HCT116 (cell line): ENCODE measurements around the gene PTDSS2. TPM values are rescaled to one million over a fixed set of nuclear protein-coding genes. Genes with fewer than 3 reads are reported as not detected.
"Not testable (repeated sequence)": the region's sequence is repeated elsewhere in the genome, so short reads cannot be mapped to it uniquely, and the experiment has no call there.

Experiments
- ATAC-seq: fragments of 200-7000 bp; cut with Tn5 transposase; 2 replicates; pipeline ENCODE4 v1.9.1; 2020; ENCODE audit warnings: mild to moderate bottlenecking, moderate library complexity
- BruUV-seq: library from RNA; stranded (reverse); fragments of 400-500 nt; replicated peaks from 2 replicates; lab custom pipeline; 2021; lab: Mats Ljungman, UMichigan
- CTCF ChIA-PET: fragments of 300-600 bp; sonication (Branson Sonifier 250); formaldehyde crosslinking; loops from one replicate; lab custom pipeline; 2021; ENCODE audit warnings: antibody characterized with exemption; lab: Charles Lee
- POLR2A ChIA-PET: fragments of 300-600, 350-600 bp; sonication (Branson Sonifier 250); formaldehyde crosslinking; loops from one replicate; lab custom pipeline; 2021; ENCODE audit warnings: antibody characterized with exemption; lab: Charles Lee
- RAD21 ChIA-PET, 2 experiments: fragments of 300-600 bp; sonication (Branson Sonifier 250); formaldehyde crosslinking; loops; one replicate each; lab custom pipeline; 2023; ENCODE audit warnings: low total read pairs in 2 of 2; ENCODE audit not compliant: uncharacterized antibody in 2 of 2, unreplicated experiment in 2 of 2, low non-redundant PET in 1 of 2; lab: Charles Lee
- DNase-seq: peaks from one replicate; pipeline ENCODE4 v3.0.0-alpha.2; 2010; ENCODE audit warnings: low read depth, low spot score
- H2AFZ ChIP-seq: fragments of 200-600 bp; shearing (Covaris generic), sonication (generic); 2 replicates; pipeline ENCODE4 v1.6.1; 2017; ENCODE audit warnings: low read depth, mixed run types, mixed read lengths, antibody characterized with exemption, low read length; ENCODE audit not compliant: poor library complexity, severe bottlenecking
- H3K27ac ChIP-seq: 2 replicates; pipeline ENCODE4 v1.5.1; 2012; ENCODE audit warnings: low read depth, low read length
- H3K27me3 ChIP-seq: fragments of 200-600 bp; sonication (generic); 2 replicates; pipeline ENCODE4 v1.6.1; 2016; ENCODE audit warnings: mixed run types, low read length, mixed read lengths; ENCODE audit not compliant: insufficient read depth
- H3K36me3 ChIP-seq, 2 experiments: fragments of 200-500 bp in 1 of 2; fragments of 200-600 bp in 1 of 2; sonication (Bioruptor generic) in 1 of 2; sonication (generic) in 1 of 2; 2 replicates each; pipeline versions ENCODE4 v1.5.1 to v1.6.1; 2014 to 2016; ENCODE audit warnings: low read length in 2 of 2, inconsistent platforms in 1 of 2, mixed read lengths in 1 of 2, mixed run types in 1 of 2; ENCODE audit not compliant: insufficient read depth in 2 of 2, control insufficient read depth in 1 of 2
- H3K4me1 ChIP-seq, 2 experiments: fragments of 200-600 bp in 1 of 2; sonication (generic) in 1 of 2; 2 replicates each; pipeline versions ENCODE4 v1.5.1 to v1.6.1; 2012 to 2017; ENCODE audit warnings: low read length in 2 of 2, inconsistent platforms in 1 of 2, mild to moderate bottlenecking in 1 of 2, mixed read lengths in 1 of 2, mixed run types in 1 of 2, moderate library complexity in 1 of 2; ENCODE audit not compliant: insufficient read depth in 2 of 2, control insufficient read depth in 1 of 2
- H3K4me2 ChIP-seq: fragments of 200-600 bp; sonication (generic); 2 replicates; pipeline ENCODE4 v1.6.1; 2017; ENCODE audit warnings: mixed run types, low read length, mixed read lengths
- H3K4me3 ChIP-seq, 2 experiments: fragments of 200-600 bp in 1 of 2; sonication (generic) in 1 of 2; replicated peaks in 1 of 2; 2 replicates each; pipeline ENCODE4 v1.5.1; 2011 to 2016; ENCODE audit warnings: low read length in 2 of 2, control low read depth in 1 of 2, low read depth in 1 of 2, mild to moderate bottlenecking in 1 of 2, mixed read lengths in 1 of 2, mixed run types in 1 of 2
- H3K79me2 ChIP-seq: fragments of 200-600 bp; sonication (generic); 2 replicates; pipeline ENCODE4 v1.6.1; 2017; ENCODE audit warnings: mild to moderate bottlenecking, mixed run types, low read length, moderate library complexity, mixed read lengths; ENCODE audit not compliant: insufficient read depth
- H3K9ac ChIP-seq: fragments of 200-600 bp; sonication (generic); 2 replicates; pipeline ENCODE4 v1.6.1; 2016; ENCODE audit warnings: low read length, mixed read lengths
- H3K9me2 ChIP-seq: fragments of 200-600 bp; sonication (generic), shearing (Covaris generic); 2 replicates; pipeline ENCODE4 v1.6.1; 2017; ENCODE audit warnings: mixed run types, mild to moderate bottlenecking, moderate library complexity; ENCODE audit not compliant: insufficient read depth
- H3K9me3 ChIP-seq, 2 experiments: fragments of 200-500 bp in 1 of 2; fragments of 200-600 bp in 1 of 2; sonication (Bioruptor generic) in 1 of 2; sonication (generic) in 1 of 2; 2 replicates each; pipeline ENCODE4 v1.6.1; 2014 to 2017; ENCODE audit warnings: low read length in 2 of 2, mixed read lengths in 2 of 2, inconsistent platforms in 1 of 2, low read depth in 1 of 2, mild to moderate bottlenecking in 1 of 2, mixed run types in 1 of 2, moderate library complexity in 1 of 2; ENCODE audit not compliant: control insufficient read depth in 1 of 2, insufficient read depth in 1 of 2
- H4K20me1 ChIP-seq: fragments of 200-600 bp; sonication (generic), shearing (Covaris generic); 2 replicates; pipeline ENCODE4 v1.6.1; 2017; ENCODE audit warnings: mixed run types, mild to moderate bottlenecking, moderate library complexity; ENCODE audit not compliant: insufficient read depth
- CEBPB ChIP-seq: IDR thresholded peaks from 2 replicates; pipeline ENCODE4 v1.6.1; 2012; ENCODE audit warnings: low read depth
- EGR1 ChIP-seq: IDR thresholded peaks from 2 replicates; pipeline ENCODE4 v1.6.1; 2012; ENCODE audit warnings: low read depth
- ELF1 ChIP-seq: IDR thresholded peaks from 2 replicates; pipeline ENCODE4 v1.6.1; 2012; ENCODE audit warnings: low read depth, borderline replicate concordance
- EZH2 ChIP-seq: fragments of 200-600 bp; sonication (generic); IDR thresholded peaks from 2 replicates; pipeline ENCODE4 v1.6.1; 2017; ENCODE audit warnings: antibody characterized with exemption, mixed run types
- JUND ChIP-seq: IDR thresholded peaks from 2 replicates; pipeline ENCODE4 v1.6.1; 2012
- POLR2AphosphoS5 ChIP-seq: IDR thresholded peaks from 2 replicates; pipeline ENCODE4 v1.6.1; 2011; ENCODE audit warnings: mild to moderate bottlenecking, low read depth, low read length, moderate library complexity
- YY1 ChIP-seq: IDR thresholded peaks from 2 replicates; pipeline ENCODE4 v1.6.1; 2011; ENCODE audit warnings: low read length, low read depth, moderate library complexity, mild to moderate bottlenecking; ENCODE audit not compliant: insufficient replicate concordance; ENCODE audit errors: extremely low read depth
- ZBTB33 ChIP-seq: IDR thresholded peaks from 2 replicates; pipeline ENCODE4 v1.6.1; 2011; ENCODE audit warnings: mild to moderate bottlenecking, low read length, moderate library complexity; ENCODE audit not compliant: insufficient replicate concordance; ENCODE audit errors: extremely low read depth
- ZNF274 ChIP-seq: fragments of 200-500 bp; sonication (Bioruptor generic); IDR thresholded peaks from 2 replicates; pipeline ENCODE4 v1.6.1; 2014; ENCODE audit warnings: mild to moderate bottlenecking, low read depth, low read length, inconsistent platforms
- intact Hi-C: fragments of 100-400 bp; cut with micrococcal nuclease; formaldehyde crosslinking; loops from 2 replicates; pipeline ENCODE4 v1.10.0; 2022
- total RNA-seq: library from RNA; stranded (reverse); gene quantifications from one replicate; pipeline ENCODE4 v1.2.1, GENCODE V29; 2021; ENCODE audit not compliant: unreplicated experiment

Gene PTDSS2
- total RNA-seq, 1 experiment from 2014 or later = 40.1 TPM

GRCh38 chr11:424766-425165 is 25.3 kb upstream of the PTDSS2 start:
- POLR2A ChIA-PET, H3K27ac ChIP-seq, RAD21 ChIA-PET, H3K27me3 ChIP-seq, H3K4me3 ChIP-seq, H3K4me2 ChIP-seq, H3K9me3 ChIP-seq, CTCF ChIA-PET, H3K9ac ChIP-seq, BruUV-seq, H3K9me2 ChIP-seq, intact Hi-C loops, ATAC-seq, H3K79me2 ChIP-seq, H2AFZ ChIP-seq, H3K4me1 ChIP-seq, H4K20me1 ChIP-seq, H3K36me3 ChIP-seq, DNase-seq: not testable (repeated sequence)

GRCh38 chr11:425301-425700 is 24.8 kb upstream of the PTDSS2 start:
- H3K4me1 ChIP-seq = no peaks in the 10 kb centered on the region
- H3K4me2 ChIP-seq = no peak overlapping the region
- no peaks in the 10 kb centered on the region for H3K9me3 ChIP-seq
- ATAC-seq (no peak), DNase-seq (no peak)
- ChIA-PET POLR2A (no interaction called here), CTCF (interaction anchor here (1.3 kb wide), 1 partner anchor 23 kb away, joined by 4 read pairs; no protein-coding TSS in a partner anchor), RAD21 (no interaction called here)
- H3K36me3 ChIP-seq = no peaks in the 10 kb centered on the region
- H3K9ac ChIP-seq = no peak overlapping the region
- H3K27ac ChIP-seq = no peak overlapping the region
- no peaks in the 10 kb centered on the region for H3K79me2 ChIP-seq
- H3K4me3 ChIP-seq = no peak overlapping the region
- no peak for TF ChIP-seq CEBPB
- no peak for TF ChIP-seq YY1
- no peak for TF ChIP-seq POLR2AphosphoS5
- TF ChIP-seq EGR1 = no peak
- no peak for TF ChIP-seq ELF1
- TF ChIP-seq ZBTB33 = no peak
- no peak for TF ChIP-seq ZNF274
- TF ChIP-seq EZH2 = no peak
- TF ChIP-seq JUND = no peak
- H4K20me1 ChIP-seq = no peaks in the 10 kb centered on the region
- no peaks in the 10 kb centered on the region for H3K9me2 ChIP-seq
- no peak overlapping the region for H2AFZ ChIP-seq
- no peaks in the 10 kb centered on the region for H3K27me3 ChIP-seq
- intact Hi-C loops = no loop called here
- BruUV-seq = no TSS peak
